ENCODE measurements around the gene TMEM63C. TPM values are rescaled to one million over a fixed set of nuclear protein-coding genes. Genes with fewer than 3 reads are reported as not detected.

Gene TMEM63C
- total RNA-seq, 6 donors from 2014 or later, result 0.15 to 8.3 (median 0.80) TPM; not detected in 2

- Histone ChIP-seq H3K9me3 (no peaks in the 10 kb centered on the region), H3K36me3 (no peaks in the 10 kb centered on the region), H3K4me1 (no peaks in the 10 kb centered on the region), H3K27ac (no peak overlapping the region), H3K4me3 (no peak overlapping the region), H3K27me3 (no peaks in the 10 kb centered on the region)
- 54 to 71% methylated on average over 12 of the region's 12 CpGs for WGBS, 2 donors
- ATAC-seq (ENCODE audit: low FRiP score in 2 of 2) (no peak), DNase-seq (no peak)
- no peak for TF ChIP-seq EP300 (IDR thresholded peaks at IDR 0.05)
- no peak for TF ChIP-seq POLR2A (IDR thresholded peaks at IDR 0.05)
- TF ChIP-seq POLR2AphosphoS5 (IDR thresholded peaks at IDR 0.05), result no peak
- no peak for TF ChIP-seq CTCF (IDR thresholded peaks at IDR 0.05)
These were observed 61.2 kb downstream of the TMEM63C start for GRCh38 chr14:77242752-77243151.

GRCh38 chr14:77243853-77244252, 62.3 kb downstream of the TMEM63C start:
- TF ChIP-seq POLR2AphosphoS5 (IDR thresholded peaks at IDR 0.05), result no peak
- no peak for TF ChIP-seq CTCF (IDR thresholded peaks at IDR 0.05)
- no peak for TF ChIP-seq EP300 (IDR thresholded peaks at IDR 0.05)
- no peak for TF ChIP-seq POLR2A (IDR thresholded peaks at IDR 0.05)
- H3K36me3 ChIP-seq, result no peaks in the 10 kb centered on the region
- no peak overlapping the region for H3K4me3 ChIP-seq
- DNase-seq, result no peak
- no peaks in the 10 kb centered on the region for H3K27me3 ChIP-seq
- no peaks in the 10 kb centered on the region for H3K4me1 ChIP-seq
- peak in 1 of 2 donors; percentile 11 for ATAC-seq (ENCODE audit: low FRiP score in 2 of 2)
- 74 to 93% methylated on average over 4 of the region's 4 CpGs for WGBS, 2 donors
- no peaks in the 10 kb centered on the region for H3K9me3 ChIP-seq
- H3K27ac ChIP-seq, result no peak overlapping the region

GRCh38 chr14:77245820-77246219, 64.2 kb downstream of the TMEM63C start:
- no peak for DNase-seq
- no peak for ATAC-seq (ENCODE audit: low FRiP score in 2 of 2)
- Histone ChIP-seq H3K27me3 (no peaks in the 10 kb centered on the region), H3K4me3 (no peak overlapping the region), H3K9me3 (no peaks in the 10 kb centered on the region), H3K4me1 (no peaks in the 10 kb centered on the region), H3K27ac (no peak overlapping the region), H3K36me3 (no peaks in the 10 kb centered on the region)
- WGBS, 2 donors, result 61 to 89% methylated on average over 4 of the region's 4 CpGs
- TF ChIP-seq POLR2A (IDR thresholded peaks at IDR 0.05), result no peak
- no peak for TF ChIP-seq EP300 (IDR thresholded peaks at IDR 0.05)
- TF ChIP-seq CTCF (IDR thresholded peaks at IDR 0.05), result no peak
- TF ChIP-seq POLR2AphosphoS5 (IDR thresholded peaks at IDR 0.05), result no peak

GRCh38 chr14:77246784-77247183, 65.2 kb downstream of the TMEM63C start:
- Histone ChIP-seq H3K27ac (no peak overlapping the region), H3K36me3 (no peaks in the 10 kb centered on the region), H3K4me3 (no peak overlapping the region), H3K9me3 (no peaks in the 10 kb centered on the region), H3K4me1 (no peaks in the 10 kb centered on the region), H3K27me3 (no peaks in the 10 kb centered on the region)
- WGBS, 2 donors, result 86 to 89% methylated on average over 1 of the region's 1 CpG
- no peak for DNase-seq
- no peak for ATAC-seq (ENCODE audit: low FRiP score in 2 of 2)
- TF ChIP-seq POLR2AphosphoS5 (IDR thresholded peaks at IDR 0.05) (no peak), EP300 (IDR thresholded peaks at IDR 0.05) (no peak), POLR2A (IDR thresholded peaks at IDR 0.05) (no peak), CTCF (IDR thresholded peaks at IDR 0.05) (no peak)

GRCh38 chr14:77248666-77249065, 67.1 kb downstream of the TMEM63C start:
- H3K36me3 ChIP-seq, result no peaks in the 10 kb centered on the region
- WGBS, 2 donors, result 91 to 92% methylated on average over 7 of the region's 7 CpGs
- no peak for ATAC-seq (ENCODE audit: low FRiP score in 2 of 2)

More at GRCh38 chr14:77248666-77249065, 67.1 kb downstream of the TMEM63C start:
- DNase-seq, result no peak
- H3K4me3 ChIP-seq, result no peak overlapping the region
- no peaks in the 10 kb centered on the region for H3K27me3 ChIP-seq
- no peaks in the 10 kb centered on the region for H3K9me3 ChIP-seq
- H3K27ac ChIP-seq, result no peak overlapping the region
- H3K4me1 ChIP-seq, result no peaks in the 10 kb centered on the region
- TF ChIP-seq CTCF (IDR thresholded peaks at IDR 0.05) (no peak), EP300 (IDR thresholded peaks at IDR 0.05) (no peak), POLR2A (IDR thresholded peaks at IDR 0.05) (no peak), POLR2AphosphoS5 (IDR thresholded peaks at IDR 0.05) (no peak)
